CD4-positive, alpha-beta T cell (primary cell): Measurements from ENCODE around the gene LOXL1. TPM values are rescaled to one million over a fixed set of nuclear protein-coding genes. Genes with fewer than 3 reads are reported as not detected.

Experiments used
- ATAC-seq: fragments of 200-7000 bp; cut with Tn5 transposase; one replicate; pipeline ENCODE4 v1.10.0; 2022; ENCODE audit warnings: mild to moderate bottlenecking; ENCODE audit not compliant: poor library complexity
- CTCF ChIA-PET: fragments of 350-600 bp; sonication (Branson Sonifier 250); formaldehyde crosslinking; loops from one replicate; lab custom pipeline; 2021; ENCODE audit warnings: antibody characterized with exemption, inconsistent platforms; lab: Charles Lee
- POLR2A ChIA-PET: fragments of 350-600 bp; sonication (Branson Sonifier 250); formaldehyde crosslinking; loops from one replicate; lab custom pipeline; 2021; ENCODE audit warnings: antibody characterized with exemption, inconsistent platforms; lab: Charles Lee
- DNase-seq, 14 experiments: peaks; one replicate each; pipeline ENCODE4 v3.0.0-alpha.2; 2013 to 2020; ENCODE audit warnings: mixed read lengths in 2 of 14
- H3K27ac ChIP-seq, 2 donors: one replicate each; pipeline versions ENCODE4 v1.5.1 to v1.7.0; 2013; ENCODE audit warnings: low read length in 2 of 2, low read depth in 1 of 2, mild to moderate bottlenecking in 1 of 2
- H3K27me3 ChIP-seq, 2 experiments: 1 replicate in 1 of 2; 2 replicates in 1 of 2; pipeline versions ENCODE4 v1.6.1 to v1.7.0; 2013; ENCODE audit warnings: low read length in 2 of 2, control low read depth in 1 of 2, mild to moderate bottlenecking in 1 of 2, moderate library complexity in 1 of 2; ENCODE audit not compliant: insufficient read depth in 2 of 2, control insufficient read depth in 1 of 2
- H3K36me3 ChIP-seq: one replicate; pipeline ENCODE4 v1.6.1; 2013; ENCODE audit warnings: low read length, control low read depth; ENCODE audit not compliant: insufficient read depth
- H3K4me1 ChIP-seq: one replicate; pipeline ENCODE4 v1.6.1; 2013; ENCODE audit warnings: low read length, control low read depth; ENCODE audit not compliant: insufficient read depth
- H3K4me3 ChIP-seq: one replicate; pipeline ENCODE4 v1.5.1; 2013; ENCODE audit warnings: mild to moderate bottlenecking, low read length, moderate library complexity
- H3K9me3 ChIP-seq, 2 experiments: 1 replicate in 1 of 2; 2 replicates in 1 of 2; pipeline versions ENCODE4 v1.6.1 to v1.7.0; 2013; ENCODE audit warnings: low read length in 2 of 2, mild to moderate bottlenecking in 2 of 2, control low read depth in 1 of 2, moderate library complexity in 1 of 2; ENCODE audit not compliant: control insufficient read depth in 1 of 2, insufficient read depth in 1 of 2
- H3K27ac Mint-ChIP-seq: one replicate; pipeline ENCODE4 v1.8.0; 2020; ENCODE audit warnings: mixed read lengths
- H3K27me3 Mint-ChIP-seq: one replicate; pipeline ENCODE4 v1.8.0; 2021; ENCODE audit warnings: mixed read lengths
- H3K36me3 Mint-ChIP-seq: one replicate; pipeline ENCODE4 v1.8.0; 2021; ENCODE audit warnings: low read depth, mixed read lengths
- H3K4me1 Mint-ChIP-seq: one replicate; pipeline ENCODE4 v1.8.0; 2021; ENCODE audit warnings: low read depth, mixed read lengths
- H3K4me3 Mint-ChIP-seq: one replicate; pipeline ENCODE4 v1.8.0; 2020; ENCODE audit warnings: mild to moderate bottlenecking, mixed read lengths
- H3K9me3 Mint-ChIP-seq: one replicate; pipeline ENCODE4 v1.8.0; 2020; ENCODE audit warnings: mixed read lengths
- intact Hi-C, 2 experiments: fragments of 100-400 bp; cut with DNase I in 1 of 2; cut with micrococcal nuclease in 1 of 2; formaldehyde crosslinking; loops; one replicate each; pipeline versions ENCODE4 v1.15.1 to v1.9.0; 2023 to 2025; cut with DNase I, micrococcal nuclease
- total RNA-seq, 174 experiments: library from RNA in 2 of 174; stranded (reverse) in 2 of 174; gene quantifications; one replicate each; pipeline ENCODE4 v1.2.3 and lab custom pipeline; 2021 to 2026
- TF ChIP-seq, protein P1 (sequence below): fragments of 200-600 bp; IDR thresholded peaks from one replicate; pipeline ENCODE4 v1.8.0; 2022; ENCODE audit warnings: antibody characterized with exemption, mild to moderate bottlenecking

The LOXL1 gene
- total RNA-seq, 2 experiments from 2014 or later = 3.0 to 3.5 TPM

- Mint-ChIP-seq H3K27ac (peak overlapping the region; percentile 73), H3K36me3 (peaks cover 23% of the 10 kb centered on the region), H3K4me1 (peaks cover 57% of the 10 kb centered on the region), H3K4me3 (peak overlapping the region; percentile 81), H3K27me3 (no peaks in the 10 kb centered on the region), H3K9me3 (no peaks in the 10 kb centered on the region)
- no peak for DNase-seq
- ChIA-PET POLR2A (interaction anchor here (1.3 kb wide), 1 partner anchor 11 kb away, joined by 4 read pairs; no protein-coding TSS in a partner anchor), CTCF (interaction anchor here (2.9 kb wide), 1 partner anchor 20 kb away, joined by 10 read pairs; no protein-coding TSS in a partner anchor)
- Histone ChIP-seq H3K9me3 (no peaks in the 10 kb centered on the region), H3K27ac (no peak overlapping the region), H3K36me3 (peaks cover 2% of the 10 kb centered on the region), H3K4me3 (peak overlapping the region; percentile 46), H3K27me3 (no peaks in the 10 kb centered on the region), H3K4me1 (peaks cover 51% of the 10 kb centered on the region)
- ATAC-seq = no peak
- TF ChIP-seq, protein P1, sequence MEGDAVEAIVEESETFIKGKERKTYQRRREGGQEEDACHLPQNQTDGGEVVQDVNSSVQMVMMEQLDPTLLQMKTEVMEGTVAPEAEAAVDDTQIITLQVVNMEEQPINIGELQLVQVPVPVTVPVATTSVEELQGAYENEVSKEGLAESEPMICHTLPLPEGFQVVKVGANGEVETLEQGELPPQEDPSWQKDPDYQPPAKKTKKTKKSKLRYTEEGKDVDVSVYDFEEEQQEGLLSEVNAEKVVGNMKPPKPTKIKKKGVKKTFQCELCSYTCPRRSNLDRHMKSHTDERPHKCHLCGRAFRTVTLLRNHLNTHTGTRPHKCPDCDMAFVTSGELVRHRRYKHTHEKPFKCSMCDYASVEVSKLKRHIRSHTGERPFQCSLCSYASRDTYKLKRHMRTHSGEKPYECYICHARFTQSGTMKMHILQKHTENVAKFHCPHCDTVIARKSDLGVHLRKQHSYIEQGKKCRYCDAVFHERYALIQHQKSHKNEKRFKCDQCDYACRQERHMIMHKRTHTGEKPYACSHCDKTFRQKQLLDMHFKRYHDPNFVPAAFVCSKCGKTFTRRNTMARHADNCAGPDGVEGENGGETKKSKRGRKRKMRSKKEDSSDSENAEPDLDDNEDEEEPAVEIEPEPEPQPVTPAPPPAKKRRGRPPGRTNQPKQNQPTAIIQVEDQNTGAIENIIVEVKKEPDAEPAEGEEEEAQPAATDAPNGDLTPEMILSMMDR = peak; percentile 9
- intact Hi-C loops = loop anchor here (2.0 to 10.0 kb wide), 11 partner anchors 54 to 1632 kb away; partner anchors contain the start of genes ARID3B (in 1 of the 2), C15orf39 (in 1 of the 2), CLK3 (in 1 of the 2) and COX5A (in 1 of the 2)
Observed at GRCh38 chr15:73992594-73992898, 66.3 kb downstream of the LOXL1 start.

GRCh38 chr15:73993211-73993994 lies 67.1 kb downstream of the LOXL1 start:
- Histone ChIP-seq H3K27me3 (no peaks in the 10 kb centered on the region), H3K4me1 (peaks cover 60% of the 10 kb centered on the region), H3K4me3 (peak overlapping the region; percentile 92), H3K9me3 (no peaks in the 10 kb centered on the region), H3K27ac (peak overlapping the region in 1 of 2 donors; percentile 64), H3K36me3 (peaks cover 8% of the 10 kb centered on the region)
- no peaks in the 10 kb centered on the region for H3K9me3 Mint-ChIP-seq
- POLR2A ChIA-PET = interaction anchor here (1.1 to 2.2 kb wide), 8 partner anchors 10 to 622 kb away, joined by 3 to 27 read pairs (median 7); partner anchors contain the start of genes CLK3 and LOXL1
- intact Hi-C loops = loop anchor here (2.0 to 10.0 kb wide), 11 partner anchors 53 to 1631 kb away; partner anchors contain the start of genes ARID3B (in 1 of the 2), C15orf39 (in 1 of the 2), CLK3 (in 1 of the 2) and COX5A (in 1 of the 2)
- no peaks in the 10 kb centered on the region for H3K27me3 Mint-ChIP-seq
- peak overlapping the region; percentile 85 for H3K27ac Mint-ChIP-seq
- CTCF ChIA-PET = interaction anchor here (0.9 to 1.9 kb wide), 4 partner anchors 20 to 66 kb away, joined by 3 to 5 read pairs (median 4); no protein-coding TSS in a partner anchor
- DNase-seq (no peak), ATAC-seq (no peak)
- peaks cover 24% of the 10 kb centered on the region for H3K36me3 Mint-ChIP-seq
- peaks cover 63% of the 10 kb centered on the region for H3K4me1 Mint-ChIP-seq
- TF ChIP-seq, protein P1 = no peak
- H3K4me3 Mint-ChIP-seq = peak overlapping the region; percentile 96

GRCh38 chr15:73994413-73994883 lies 68.2 kb downstream of the LOXL1 start, which contains the start of gene PML:
TSS of gene PML (plus strand) at chr15:73994716. CDS start at chr15:73994813, 97 bp downstream.
- Mint-ChIP-seq H3K36me3 (peaks cover 32% of the 10 kb centered on the region), H3K4me3 (peak within 1 kb of the TSS; percentile 96), H3K27ac (peak within 1 kb of the TSS; percentile 85), H3K4me1 (peaks cover 74% of the 10 kb centered on the region), H3K9me3 (no peaks in the 10 kb centered on the region), H3K27me3 (no peaks in the 10 kb centered on the region)
- TF ChIP-seq, protein P1 = no peak
- Histone ChIP-seq H3K36me3 (peaks cover 18% of the 10 kb centered on the region), H3K27ac (peak within 1 kb of the TSS; percentile 78 to 90), H3K4me1 (peaks cover 63% of the 10 kb centered on the region), H3K27me3 (no peaks in the 10 kb centered on the region), H3K9me3 (no peaks in the 10 kb centered on the region), H3K4me3 (peak within 1 kb of the TSS; percentile 92)
- POLR2A ChIA-PET = interaction anchor here (0.6 to 2.2 kb wide), 17 partner anchors 9 to 1459 kb away, joined by 3 to 27 read pairs (median 6); partner anchors contain the start of genes CLK3, COX5A and LOXL1
- peak; percentile 75 to 96 (median 90) for DNase-seq
- ATAC-seq = peak; percentile 80
- CTCF ChIA-PET = interaction anchor here (0.7 to 1.9 kb wide), 6 partner anchors 22 to 67 kb away, joined by 3 to 5 read pairs (median 4); no protein-coding TSS in a partner anchor
- intact Hi-C loops = loop anchor here (5.0 to 10.0 kb wide), 10 partner anchors 468 to 1630 kb away; partner anchors contain the start of genes ARID3B (in 1 of the 2), C15orf39 (in 1 of the 2), CLK3 (in 1 of the 2) and COX5A (in 1 of the 2)
